ENCODE measurements around the gene FNDC3B.

FNDC3B gene

DNA sequence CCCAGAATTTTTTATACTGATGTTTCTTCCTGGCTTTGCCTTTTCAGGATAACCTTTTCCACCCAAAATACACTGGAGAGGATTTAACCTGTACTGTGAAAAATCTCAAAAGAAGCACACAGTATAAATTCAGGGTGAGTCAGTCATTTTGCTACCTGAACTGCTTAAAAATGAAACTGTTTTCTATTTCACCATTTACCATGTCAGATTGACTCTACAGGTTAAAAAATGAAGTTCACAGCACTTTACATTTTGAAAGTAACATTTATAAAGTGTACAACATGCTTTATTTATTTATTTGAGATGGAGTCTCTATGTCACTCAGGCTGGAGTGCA is 293.6 kb downstream of the FNDC3B start:
- DNase-seq (ENCODE audit: low read depth in 2 of 2) = no peak

DNA sequence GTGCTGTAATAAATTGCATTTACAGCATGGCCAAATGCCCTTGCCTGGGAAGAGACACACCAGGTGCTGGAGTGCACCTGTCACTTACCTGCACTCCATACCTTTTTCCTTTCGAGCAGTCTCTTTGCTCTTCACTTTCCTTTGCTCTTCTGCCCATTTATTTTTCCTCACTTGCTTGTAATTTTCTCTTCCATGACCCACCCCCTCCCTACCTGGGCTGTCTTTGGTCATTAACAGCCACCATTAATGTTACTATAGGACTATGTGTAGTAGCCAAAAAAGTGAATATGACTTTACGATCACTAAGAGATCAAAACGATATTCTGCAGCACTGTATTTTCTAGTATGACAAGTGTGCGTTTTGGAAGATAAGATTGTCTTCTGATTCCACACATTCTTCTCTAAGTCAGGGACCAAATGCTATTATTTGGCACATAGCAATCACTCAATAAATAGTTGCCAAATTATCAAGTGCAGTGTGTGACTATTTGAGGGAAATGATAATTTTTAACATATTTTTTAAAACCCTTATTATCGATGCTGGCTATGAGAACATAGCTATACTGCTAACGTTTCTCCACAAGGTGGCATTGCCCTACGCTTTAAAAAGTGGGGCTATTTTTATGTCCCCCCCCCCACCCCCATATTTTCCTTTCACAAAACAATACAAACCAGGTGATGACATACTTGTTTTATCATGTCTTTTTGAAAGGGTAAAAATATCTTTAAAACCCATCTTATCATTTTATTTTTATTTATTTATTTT is 294.5 kb downstream of the FNDC3B start:
- DNase-seq (ENCODE audit: low read depth in 2 of 2) = no peak

DNA sequence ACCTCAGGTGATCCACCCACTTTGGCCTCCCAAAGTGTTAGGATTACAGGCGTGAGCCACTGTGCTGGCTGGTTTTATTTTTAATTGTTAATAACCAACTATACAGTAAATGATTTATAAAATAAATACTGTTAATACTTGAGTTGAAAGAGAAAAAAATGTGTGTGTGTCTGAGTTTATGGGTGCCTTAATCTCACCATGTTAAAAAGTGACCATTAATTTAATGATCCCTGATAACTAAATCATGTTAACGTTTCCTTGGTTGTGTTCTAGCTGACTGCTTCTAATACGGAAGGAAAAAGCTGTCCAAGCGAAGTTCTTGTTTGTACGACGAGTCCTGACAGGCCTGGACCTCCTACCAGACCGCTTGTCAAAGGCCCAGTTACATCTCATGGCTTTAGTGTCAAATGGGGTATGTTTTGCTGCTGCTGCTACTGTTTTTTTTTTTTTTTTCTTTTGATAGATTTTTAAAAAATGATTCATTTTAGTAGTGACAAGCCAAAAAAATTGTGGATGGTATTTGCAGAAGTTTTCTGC is 295.4 kb downstream of the FNDC3B start:
- DNase-seq (ENCODE audit: low read depth in 2 of 2) = no peak

- no peak for DNase-seq (ENCODE audit: low read depth in 2 of 2)
These were observed 300.5 kb downstream of the FNDC3B start for GRCh38 chr3:172339892-172340291.

DNA sequence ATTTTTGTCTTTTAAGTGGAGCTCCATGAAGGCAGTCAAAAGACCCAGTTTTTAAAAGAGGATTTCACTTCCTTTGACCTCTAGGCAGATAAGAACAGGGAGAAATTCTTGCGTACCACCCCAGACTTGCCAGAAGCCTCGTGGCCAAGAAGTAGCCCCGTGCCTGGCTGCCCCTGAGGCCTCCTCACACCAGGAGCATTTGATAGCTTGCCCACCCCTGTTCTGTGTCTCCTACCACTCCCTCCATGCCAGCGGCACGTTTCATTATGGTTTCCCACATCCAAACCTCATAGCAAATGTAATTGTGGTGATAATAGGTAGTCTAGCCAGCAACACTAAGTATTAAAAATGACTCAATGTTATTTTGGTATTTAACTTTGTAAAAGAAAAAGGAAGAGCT is 301.2 kb downstream of the FNDC3B start:
- DNase-seq (ENCODE audit: low read depth in 2 of 2) = no peak

- peak; percentile 29 to 36 for DNase-seq (ENCODE audit: low read depth in 2 of 2)
These were observed 302.2 kb downstream of the FNDC3B start for GRCh38 chr3:172341482-172342059.

GRCh38 chr3:172342097-172342659 is 302.8 kb downstream of the FNDC3B start:
- DNase-seq (ENCODE audit: low read depth in 2 of 2) = no peak

GRCh38 chr3:172343117-172343516 is 303.7 kb downstream of the FNDC3B start:
- no peak for DNase-seq (ENCODE audit: low read depth in 2 of 2)

DNA sequence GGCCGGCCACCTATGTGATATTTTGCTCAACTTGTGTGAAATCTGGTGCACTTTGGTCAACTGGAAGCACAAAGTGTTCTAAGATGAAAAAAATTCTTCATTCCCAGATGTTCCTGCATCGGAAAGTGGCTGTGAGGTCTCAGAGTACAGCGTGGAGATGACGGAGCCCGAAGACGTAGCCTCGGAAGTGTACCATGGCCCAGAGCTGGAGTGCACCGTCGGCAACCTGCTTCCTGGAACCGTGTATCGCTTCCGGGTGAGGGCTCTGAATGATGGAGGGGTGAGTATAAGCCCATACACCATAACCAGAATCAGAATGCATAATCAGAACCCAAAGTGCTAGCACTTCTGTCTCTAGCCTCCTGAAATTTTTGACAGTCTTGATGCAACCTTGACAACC is 304.6 kb downstream of the FNDC3B start:
- DNase-seq (ENCODE audit: low read depth in 2 of 2) = no peak

DNA sequence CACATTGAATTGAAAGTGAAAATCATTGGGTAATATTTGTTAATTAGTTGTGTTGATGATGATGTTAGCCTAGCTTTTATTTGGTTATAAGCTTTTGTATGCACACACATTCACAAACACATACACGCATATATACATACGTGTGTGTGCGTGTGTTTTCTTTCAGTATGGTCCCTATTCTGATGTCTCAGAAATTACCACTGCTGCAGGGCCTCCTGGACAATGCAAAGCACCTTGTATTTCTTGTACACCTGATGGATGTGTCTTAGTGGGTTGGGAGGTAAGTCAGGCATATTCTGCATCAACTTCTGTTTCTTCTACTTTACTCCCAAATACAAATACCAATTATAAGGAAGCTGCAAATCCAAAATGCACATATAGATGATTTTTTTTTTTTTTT is 306.8 kb downstream of the FNDC3B start:
- no peak for DNase-seq (ENCODE audit: low read depth in 2 of 2)

DNA sequence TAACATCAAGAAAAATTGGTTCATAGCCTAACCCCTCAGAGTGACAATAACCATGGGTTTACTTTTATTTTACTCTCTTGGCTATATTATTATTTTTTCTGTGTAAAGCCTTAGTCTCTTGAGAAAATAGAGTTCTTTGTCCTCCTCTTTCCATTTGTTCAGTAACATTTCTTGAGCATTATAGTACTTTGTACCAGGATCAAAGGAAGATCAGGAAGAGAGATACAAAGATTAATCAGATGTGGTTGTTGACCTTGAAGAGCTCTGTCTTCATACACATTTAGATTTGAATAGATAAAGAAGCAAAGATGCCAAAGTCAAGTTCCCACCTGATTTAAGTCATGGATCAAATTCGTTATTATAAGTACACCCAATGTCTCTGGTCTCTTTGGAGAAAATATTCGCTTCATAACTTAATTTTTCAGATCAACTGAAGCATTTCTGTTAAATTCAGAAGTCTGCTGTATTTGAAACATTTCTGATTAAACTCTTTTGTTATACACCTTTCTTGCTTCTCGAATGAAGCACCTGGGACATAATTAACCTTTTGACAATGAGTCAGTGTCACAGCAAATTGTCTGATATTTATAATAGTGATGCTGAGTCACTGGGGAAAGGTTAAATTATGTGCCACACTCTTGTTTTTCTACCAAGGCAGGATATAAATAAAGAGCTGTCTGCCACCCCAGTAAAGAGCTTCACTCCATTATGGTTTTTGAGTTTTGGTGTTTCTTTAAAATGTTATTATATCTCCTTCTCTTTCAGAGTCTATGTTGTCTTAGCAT is 308.7 kb downstream of the FNDC3B start:
- DNase-seq (ENCODE audit: low read depth in 2 of 2) = no peak

GRCh38 chr3:172351895-172352466 is 312.6 kb downstream of the FNDC3B start:
- no peak for DNase-seq (ENCODE audit: low read depth in 2 of 2)

GRCh38 chr3:172352786-172353185 is 313.4 kb downstream of the FNDC3B start:
- DNase-seq (ENCODE audit: low read depth in 2 of 2) = no peak

- DNase-seq (ENCODE audit: low read depth in 2 of 2) = no peak
These were observed 315.6 kb downstream of the FNDC3B start for GRCh38 chr3:172354931-172355499.

GRCh38 chr3:172355836-172356235 is 316.5 kb downstream of the FNDC3B start:
- peak; percentile 77 to 78 for DNase-seq (ENCODE audit: low read depth in 2 of 2)

- DNase-seq (ENCODE audit: low read depth in 2 of 2) = no peak
These were observed 317.0 kb downstream of the FNDC3B start for GRCh38 chr3:172356427-172356826.

DNA sequence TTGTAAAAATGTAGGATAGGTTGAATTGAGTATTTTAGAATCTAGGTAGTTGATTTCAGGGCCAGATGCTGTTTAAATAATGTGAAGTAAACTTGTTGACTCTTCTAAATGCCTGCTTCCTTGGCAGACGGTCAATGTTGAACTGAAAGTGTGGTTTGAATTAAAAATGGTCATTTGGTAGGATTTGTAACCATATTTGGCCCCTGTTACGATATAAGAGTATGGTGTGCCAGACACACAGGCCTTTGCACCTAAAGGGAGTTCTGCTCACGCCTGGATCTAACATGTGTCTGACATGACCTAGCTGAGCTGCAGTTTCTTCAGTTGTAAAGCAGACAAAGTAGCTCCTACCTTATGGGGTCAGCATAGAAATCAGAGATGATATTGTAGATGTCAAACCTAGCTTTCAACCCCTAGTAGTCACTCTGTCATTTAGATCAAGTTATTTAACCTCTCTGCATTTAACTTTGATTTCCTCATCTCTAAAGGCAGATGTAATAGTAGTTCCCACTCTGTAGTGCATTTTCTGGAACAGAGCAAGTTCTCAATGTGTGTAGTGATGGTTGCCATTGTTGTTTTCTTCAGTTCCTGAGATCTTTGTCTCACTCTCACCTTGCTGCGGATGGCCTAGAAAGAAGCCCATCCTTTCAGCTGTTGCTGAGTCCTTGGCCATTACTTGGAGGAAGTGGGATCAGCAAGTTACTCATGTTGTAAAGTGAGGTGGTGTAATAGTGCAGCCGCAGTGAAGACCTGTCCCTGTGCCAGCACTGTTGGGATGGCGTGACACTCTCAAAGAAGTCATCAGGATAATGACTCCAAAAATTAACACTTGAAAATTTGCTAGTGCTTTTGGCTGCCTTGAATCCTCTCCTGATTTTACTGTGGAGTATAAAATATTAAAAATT is 318.7 kb downstream of the FNDC3B start:
- DNase-seq (ENCODE audit: low read depth in 2 of 2) = peak; percentile 34 to 48

- no peak for DNase-seq (ENCODE audit: low read depth in 2 of 2)
These were observed 319.9 kb downstream of the FNDC3B start for GRCh38 chr3:172359231-172359630.

DNA sequence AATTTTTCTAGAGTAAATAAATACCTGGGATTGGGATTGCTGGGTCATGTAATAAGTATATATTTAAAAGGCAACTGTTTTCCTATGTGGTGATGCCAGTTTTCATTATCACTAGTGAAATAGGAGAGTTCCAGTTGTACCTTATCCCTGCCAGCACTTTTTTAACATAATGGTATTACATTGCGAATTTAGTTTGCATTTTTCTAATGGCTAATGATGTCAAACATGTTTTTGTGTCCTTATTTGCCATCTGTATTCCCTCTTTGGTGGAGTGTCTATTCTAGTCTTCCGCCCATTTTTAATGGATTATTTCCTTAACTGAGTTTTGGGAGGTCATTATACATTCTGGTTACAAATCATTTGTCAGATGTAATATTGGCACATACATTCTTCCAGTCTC is 320.6 kb downstream of the FNDC3B start:
- no peak for DNase-seq (ENCODE audit: low read depth in 2 of 2)

DNA sequence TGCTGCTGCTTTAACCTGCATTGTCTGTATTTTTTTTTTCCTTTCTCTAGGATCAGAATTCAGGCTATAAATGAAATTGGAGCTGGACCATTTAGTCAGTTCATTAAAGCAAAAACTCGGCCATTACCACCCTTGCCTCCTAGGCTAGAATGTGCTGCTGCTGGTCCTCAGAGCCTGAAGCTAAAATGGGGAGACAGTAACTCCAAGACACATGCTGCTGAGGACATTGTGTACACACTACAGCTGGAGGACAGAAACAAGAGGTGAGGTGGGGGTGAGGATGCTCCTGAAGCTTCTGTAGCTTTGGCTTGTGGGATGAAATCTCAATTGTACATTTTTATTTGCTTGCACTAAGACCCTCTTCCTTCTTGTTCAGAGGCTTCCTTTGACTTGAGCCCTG is 323.2 kb downstream of the FNDC3B start:
- no peak for DNase-seq (ENCODE audit: low read depth in 2 of 2)

Measured in fibroblast of skin of left quadriceps (primary cell).